Epidermal melanocyte (primary cell): ENCODE measurements around the gene ITGA8.
"Not testable (repeated sequence)": the region's sequence is repeated elsewhere in the genome, so short reads cannot be mapped to it uniquely, and the experiment has no call there.

Experiments
- DNase-seq: peaks from one replicate; pipeline ENCODE4 v3.0.0; 2011; ENCODE audit warnings: low spot score; ENCODE audit not compliant: insufficient read length

Gene ITGA8

GRCh38 chr10:15504101-15504840 lies 215.5 kb downstream of the ITGA8 start:
- no peak for DNase-seq

GRCh38 chr10:15494850-15495506 lies 224.7 kb downstream of the ITGA8 start:
- no peak for DNase-seq

- DNase-seq, result no peak
Observed at GRCh38 chr10:15491856-15492642, 227.7 kb downstream of the ITGA8 start.

- DNase-seq, result no peak
Observed at GRCh38 chr10:15489431-15489830, 230.3 kb downstream of the ITGA8 start.

- DNase-seq, result no peak
Observed at GRCh38 chr10:15487376-15487775, 232.3 kb downstream of the ITGA8 start.

GRCh38 chr10:15486404-15486803 lies 233.3 kb downstream of the ITGA8 start:
- no peak for DNase-seq

- no peak for DNase-seq
Observed at GRCh38 chr10:15485684-15486316, 233.9 kb downstream of the ITGA8 start.

- DNase-seq, result no peak
Observed at GRCh38 chr10:15485027-15485426, 234.7 kb downstream of the ITGA8 start.

GRCh38 chr10:15484128-15484527 lies 235.6 kb downstream of the ITGA8 start:
- DNase-seq, result no peak

- no peak for DNase-seq
Observed at GRCh38 chr10:15483215-15484075, 236.3 kb downstream of the ITGA8 start.

GRCh38 chr10:15482156-15482555 lies 237.6 kb downstream of the ITGA8 start:
- no peak for DNase-seq

- DNase-seq, result no peak
Observed at GRCh38 chr10:15478950-15479349, 240.8 kb downstream of the ITGA8 start.

GRCh38 chr10:15478429-15478828 lies 241.3 kb downstream of the ITGA8 start:
- no peak for DNase-seq

GRCh38 chr10:15476337-15476736 lies 243.4 kb downstream of the ITGA8 start:
- no peak for DNase-seq

- DNase-seq, result not testable (repeated sequence)
Observed at GRCh38 chr10:15475439-15475838, 244.3 kb downstream of the ITGA8 start.

- no peak for DNase-seq
Observed at GRCh38 chr10:15474671-15475070, 245.1 kb downstream of the ITGA8 start.

GRCh38 chr10:15473396-15473767 lies 246.3 kb downstream of the ITGA8 start:
- DNase-seq, result no peak

GRCh38 chr10:15472431-15473395 lies 247.0 kb downstream of the ITGA8 start:
- no peak for DNase-seq

GRCh38 chr10:15472008-15472407 lies 247.7 kb downstream of the ITGA8 start:
- no peak for DNase-seq

- DNase-seq, result no peak
Observed at GRCh38 chr10:15469111-15469510, 250.6 kb downstream of the ITGA8 start.
